ENCODE measurements around the gene TMEM203.

DNA sequence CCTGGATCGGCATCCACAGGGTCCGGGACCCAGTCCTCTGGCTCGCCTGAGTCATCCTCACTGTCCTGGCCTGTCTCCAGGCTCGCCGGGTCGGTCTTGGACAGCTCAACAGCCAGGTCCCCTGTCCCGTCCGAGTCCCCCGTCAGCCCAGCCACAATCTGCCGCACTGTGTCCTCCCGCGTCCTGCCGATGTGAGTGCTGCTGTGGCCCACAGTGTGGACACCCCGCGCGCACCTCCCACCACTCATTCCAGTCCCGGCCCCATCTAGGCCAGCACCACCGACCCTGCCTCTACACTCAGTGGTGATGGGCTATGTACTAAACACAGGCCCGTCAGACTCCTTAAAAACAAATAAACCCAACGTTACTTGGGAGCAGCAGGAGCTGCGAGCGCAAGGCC, 23.8 kb downstream of the TMEM203 start:
- TF ChIP-seq, protein P1, sequence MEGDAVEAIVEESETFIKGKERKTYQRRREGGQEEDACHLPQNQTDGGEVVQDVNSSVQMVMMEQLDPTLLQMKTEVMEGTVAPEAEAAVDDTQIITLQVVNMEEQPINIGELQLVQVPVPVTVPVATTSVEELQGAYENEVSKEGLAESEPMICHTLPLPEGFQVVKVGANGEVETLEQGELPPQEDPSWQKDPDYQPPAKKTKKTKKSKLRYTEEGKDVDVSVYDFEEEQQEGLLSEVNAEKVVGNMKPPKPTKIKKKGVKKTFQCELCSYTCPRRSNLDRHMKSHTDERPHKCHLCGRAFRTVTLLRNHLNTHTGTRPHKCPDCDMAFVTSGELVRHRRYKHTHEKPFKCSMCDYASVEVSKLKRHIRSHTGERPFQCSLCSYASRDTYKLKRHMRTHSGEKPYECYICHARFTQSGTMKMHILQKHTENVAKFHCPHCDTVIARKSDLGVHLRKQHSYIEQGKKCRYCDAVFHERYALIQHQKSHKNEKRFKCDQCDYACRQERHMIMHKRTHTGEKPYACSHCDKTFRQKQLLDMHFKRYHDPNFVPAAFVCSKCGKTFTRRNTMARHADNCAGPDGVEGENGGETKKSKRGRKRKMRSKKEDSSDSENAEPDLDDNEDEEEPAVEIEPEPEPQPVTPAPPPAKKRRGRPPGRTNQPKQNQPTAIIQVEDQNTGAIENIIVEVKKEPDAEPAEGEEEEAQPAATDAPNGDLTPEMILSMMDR (IDR thresholded peaks at IDR 0.05; ENCODE audit: low read depth, low read length), result no peak
- no peak for TF ChIP-seq EZH2phosphoT487 (IDR thresholded peaks at IDR 0.05; ENCODE audit: low read depth)

Data from OCI-LY3 (cell line).